GM06990 (cell line): ENCODE measurements around the gene LDLRAD4.

Experiments used
- DNase-seq: peaks from one replicate; pipeline ENCODE4 v3.0.0-alpha.2; 2011; ENCODE audit not compliant: insufficient read length; ENCODE audit errors: extremely low read depth
- H3K27me3 ChIP-seq: replicated peaks from 2 replicates; pipeline ENCODE4 v1.6.0; 2011; ENCODE audit warnings: low read length; ENCODE audit not compliant: control insufficient read depth, insufficient read depth
- H3K36me3 ChIP-seq: 2 replicates; pipeline ENCODE4 v1.5.1; 2011; ENCODE audit warnings: low read length; ENCODE audit not compliant: control insufficient read depth, insufficient read depth
- H3K4me3 ChIP-seq: replicated peaks from 2 replicates; pipeline ENCODE4 v1.5.1; 2011; ENCODE audit warnings: low read depth, mild to moderate bottlenecking, control low read depth, low read length
- TF ChIP-seq, protein P1 (sequence below): IDR thresholded peaks from 2 replicates; pipeline ENCODE4 v1.5.1; 2011; ENCODE audit warnings: low read length, control low read depth, mild to moderate bottlenecking, inconsistent platforms; ENCODE audit not compliant: insufficient read depth, poor library complexity, severe bottlenecking

Gene LDLRAD4

GRCh38 chr18:13437796-13438506, 219.4 kb downstream of the LDLRAD4 start:
- Histone ChIP-seq H3K4me3 (no peak overlapping the region), H3K36me3 (no peaks in the 10 kb centered on the region), H3K27me3 (0 out of 2 replicates have a peak, but pooled peaks cover 3% of the 10 kb centered on the region)
- TF ChIP-seq, protein P1, sequence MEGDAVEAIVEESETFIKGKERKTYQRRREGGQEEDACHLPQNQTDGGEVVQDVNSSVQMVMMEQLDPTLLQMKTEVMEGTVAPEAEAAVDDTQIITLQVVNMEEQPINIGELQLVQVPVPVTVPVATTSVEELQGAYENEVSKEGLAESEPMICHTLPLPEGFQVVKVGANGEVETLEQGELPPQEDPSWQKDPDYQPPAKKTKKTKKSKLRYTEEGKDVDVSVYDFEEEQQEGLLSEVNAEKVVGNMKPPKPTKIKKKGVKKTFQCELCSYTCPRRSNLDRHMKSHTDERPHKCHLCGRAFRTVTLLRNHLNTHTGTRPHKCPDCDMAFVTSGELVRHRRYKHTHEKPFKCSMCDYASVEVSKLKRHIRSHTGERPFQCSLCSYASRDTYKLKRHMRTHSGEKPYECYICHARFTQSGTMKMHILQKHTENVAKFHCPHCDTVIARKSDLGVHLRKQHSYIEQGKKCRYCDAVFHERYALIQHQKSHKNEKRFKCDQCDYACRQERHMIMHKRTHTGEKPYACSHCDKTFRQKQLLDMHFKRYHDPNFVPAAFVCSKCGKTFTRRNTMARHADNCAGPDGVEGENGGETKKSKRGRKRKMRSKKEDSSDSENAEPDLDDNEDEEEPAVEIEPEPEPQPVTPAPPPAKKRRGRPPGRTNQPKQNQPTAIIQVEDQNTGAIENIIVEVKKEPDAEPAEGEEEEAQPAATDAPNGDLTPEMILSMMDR = no peak
- no peak for DNase-seq

- Histone ChIP-seq H3K36me3 (no peaks in the 10 kb centered on the region), H3K27me3 (peaks cover 3% of the 10 kb centered on the region; the same call in 1 of the 2 replicates), H3K4me3 (no peak overlapping the region)
- DNase-seq = no peak
- TF ChIP-seq, protein P1 = no peak
These were observed 220.0 kb downstream of the LDLRAD4 start for GRCh38 chr18:13438507-13439056.

DNA sequence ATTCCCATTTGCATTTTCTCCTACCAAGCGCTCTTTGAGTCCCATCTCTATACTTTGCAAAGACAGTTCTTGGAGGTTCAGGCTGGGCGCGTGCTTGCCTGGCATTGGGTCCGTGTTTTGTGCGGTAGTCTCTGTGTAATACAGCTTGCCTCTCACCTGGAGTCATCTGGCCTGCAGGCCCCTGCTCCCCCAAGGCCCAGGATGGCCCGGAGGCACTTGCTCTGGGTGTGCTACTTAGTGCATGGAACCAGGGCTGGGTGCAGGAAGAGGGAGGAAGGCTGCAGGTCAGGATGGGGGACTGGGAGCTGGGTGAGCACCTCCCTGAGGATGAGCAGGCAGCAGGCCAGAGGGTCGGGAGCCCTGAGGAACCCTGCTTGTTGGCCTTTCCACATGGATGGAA, 220.9 kb downstream of the LDLRAD4 start:
- TF ChIP-seq, protein P1 = no peak
- Histone ChIP-seq H3K4me3 (no peak overlapping the region), H3K27me3 (peaks cover 3% of the 10 kb centered on the region; the same call in 1 of the 2 replicates), H3K36me3 (no peaks in the 10 kb centered on the region)
- DNase-seq = no peak

- peaks cover 3% of the 10 kb centered on the region; the same call in 1 of the 2 replicates for H3K27me3 ChIP-seq
- H3K4me3 ChIP-seq = no peak overlapping the region
- TF ChIP-seq, protein P1 = no peak
- no peak for DNase-seq
- H3K36me3 ChIP-seq = no peaks in the 10 kb centered on the region
These were observed 222.0 kb downstream of the LDLRAD4 start for GRCh38 chr18:13440277-13441248.

DNA sequence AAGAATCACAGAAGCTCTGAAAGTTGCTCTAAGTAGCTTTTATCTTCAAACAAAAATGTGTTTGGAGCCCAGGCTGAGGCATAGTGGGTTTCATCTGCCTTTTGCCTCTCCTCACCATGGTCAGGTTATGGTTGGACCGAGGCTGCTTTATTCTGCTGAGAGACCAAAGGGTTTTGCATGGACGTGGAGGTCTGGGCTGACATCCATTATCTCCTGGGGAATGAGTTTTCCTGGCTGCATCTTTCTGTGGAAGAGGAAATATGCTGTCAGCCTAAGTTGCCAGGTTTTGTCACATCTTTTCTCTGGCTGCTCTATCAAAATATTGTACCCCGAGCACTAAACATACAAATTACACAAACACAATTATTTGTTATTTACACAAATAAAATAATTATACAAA, 223.2 kb downstream of the LDLRAD4 start:
- H3K27me3 ChIP-seq = peaks cover 3% of the 10 kb centered on the region; the same call in 1 of the 2 replicates
- H3K4me3 ChIP-seq = no peak overlapping the region

More for the DNA sequence above, 223.2 kb downstream of the LDLRAD4 start:
- no peaks in the 10 kb centered on the region for H3K36me3 ChIP-seq
- DNase-seq = no peak
- TF ChIP-seq, protein P1 = no peak
